KMS-11 (cell line): ENCODE data around the gene CDC42BPB.

Source experiments
- H2AFZ ChIP-seq: fragments of 200-600 bp; sonication (generic); 2 replicates; pipeline ENCODE4 v1.6.1; 2016; ENCODE audit warnings: antibody characterized with exemption, mixed run types, low read depth
- H3K27ac ChIP-seq: fragments of 200-600 bp; sonication (generic); 2 replicates; pipeline ENCODE4 v1.6.1; 2016; ENCODE audit warnings: mild to moderate bottlenecking, mixed run types
- H3K27me3 ChIP-seq: fragments of 200-600 bp; sonication (generic); 2 replicates; pipeline ENCODE4 v1.6.1; 2017; ENCODE audit warnings: mild to moderate bottlenecking, low read depth, mixed run types, moderate library complexity; ENCODE audit not compliant: insufficient read depth
- H3K36me3 ChIP-seq: fragments of 200-600 bp; sonication (generic); 2 replicates; pipeline ENCODE4 v1.6.1; 2017; ENCODE audit warnings: mild to moderate bottlenecking, mixed run types; ENCODE audit not compliant: insufficient read depth
- H3K4me1 ChIP-seq: fragments of 200-600 bp; sonication (generic); 2 replicates; pipeline ENCODE4 v1.6.1; 2016; ENCODE audit warnings: mild to moderate bottlenecking, low read depth, mixed run types; ENCODE audit not compliant: poor library complexity, severe bottlenecking
- H3K4me2 ChIP-seq: fragments of 200-600 bp; sonication (generic); 2 replicates; pipeline ENCODE4 v1.7.0; 2016; ENCODE audit warnings: mild to moderate bottlenecking, mixed run types
- H3K4me3 ChIP-seq: fragments of 200-600 bp; sonication (generic); IDR thresholded peaks from 2 replicates; pipeline ENCODE4 v1.6.1; 2017; ENCODE audit warnings: low read depth, low read length, mixed read lengths; ENCODE audit not compliant: insufficient read depth
- H3K79me2 ChIP-seq: fragments of 200-600 bp; sonication (generic); 2 replicates; pipeline ENCODE4 v1.6.1; 2016; ENCODE audit warnings: low read depth, mixed run types; ENCODE audit not compliant: insufficient read depth
- H3K9ac ChIP-seq: fragments of 200-600 bp; sonication (generic); 2 replicates; pipeline ENCODE4 v1.6.1; 2016; ENCODE audit warnings: mild to moderate bottlenecking, mixed run types
- H4K20me1 ChIP-seq: fragments of 200-600 bp; sonication (generic); 2 replicates; pipeline ENCODE4 v1.6.1; 2016; ENCODE audit warnings: mild to moderate bottlenecking, mixed run types; ENCODE audit not compliant: insufficient read depth
- TF ChIP-seq, protein P1 (sequence below): fragments of 200-600 bp; sonication (generic); conservative IDR thresholded peaks from 2 replicates; pipeline ENCODE4 v1.6.1; 2017; ENCODE audit warnings: low read depth, mild to moderate bottlenecking, antibody characterized with exemption, low read length, moderate library complexity, mixed read lengths

CDC42BPB gene

DNA sequence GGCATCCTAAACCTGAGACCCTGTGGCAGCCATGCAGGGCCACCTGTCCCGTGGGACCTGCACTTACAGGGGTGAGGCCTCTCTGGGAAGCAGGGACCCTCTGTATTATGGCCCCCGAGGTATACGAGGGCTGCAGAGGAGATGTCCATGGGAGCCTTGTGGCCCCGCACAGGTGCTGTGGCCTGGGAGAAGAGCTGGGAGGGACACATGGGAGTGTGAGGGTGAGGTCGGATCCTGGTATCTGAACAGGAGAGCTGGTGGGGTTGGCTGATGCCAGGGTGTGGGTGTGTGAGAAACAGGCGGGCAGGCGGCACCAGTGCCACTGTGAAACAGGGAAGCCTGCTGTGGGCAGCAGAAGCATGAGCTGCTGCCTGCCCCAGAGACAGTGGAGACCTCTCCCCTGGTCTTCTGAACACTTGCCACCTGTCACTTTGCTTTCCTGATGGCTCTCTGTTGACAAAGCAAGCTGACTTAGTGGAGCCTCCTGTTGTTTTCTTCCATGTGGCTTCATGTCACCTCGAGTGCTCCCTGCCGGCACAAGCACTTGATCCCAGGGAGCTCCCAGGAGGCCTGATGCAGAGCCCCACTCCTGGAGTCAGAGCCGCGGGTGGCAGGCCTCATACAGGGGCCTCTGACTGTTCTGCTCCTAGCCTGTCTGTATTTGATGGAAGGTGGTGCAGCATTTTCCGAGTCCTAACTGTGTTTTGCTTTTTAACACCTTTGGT, 154.7 kb downstream of the CDC42BPB start:
- Histone ChIP-seq H2AFZ (no peak overlapping the region), H3K9ac (no peak overlapping the region), H4K20me1 (no peaks in the 10 kb centered on the region), H3K79me2 (no peaks in the 10 kb centered on the region), H3K4me1 (peaks cover 10% of the 10 kb centered on the region), H3K27ac (no peak overlapping the region), H3K4me3 (no peak overlapping the region), H3K27me3 (no peaks in the 10 kb centered on the region), H3K4me2 (no peak overlapping the region), H3K36me3 (no peaks in the 10 kb centered on the region)
- TF ChIP-seq, protein P1, sequence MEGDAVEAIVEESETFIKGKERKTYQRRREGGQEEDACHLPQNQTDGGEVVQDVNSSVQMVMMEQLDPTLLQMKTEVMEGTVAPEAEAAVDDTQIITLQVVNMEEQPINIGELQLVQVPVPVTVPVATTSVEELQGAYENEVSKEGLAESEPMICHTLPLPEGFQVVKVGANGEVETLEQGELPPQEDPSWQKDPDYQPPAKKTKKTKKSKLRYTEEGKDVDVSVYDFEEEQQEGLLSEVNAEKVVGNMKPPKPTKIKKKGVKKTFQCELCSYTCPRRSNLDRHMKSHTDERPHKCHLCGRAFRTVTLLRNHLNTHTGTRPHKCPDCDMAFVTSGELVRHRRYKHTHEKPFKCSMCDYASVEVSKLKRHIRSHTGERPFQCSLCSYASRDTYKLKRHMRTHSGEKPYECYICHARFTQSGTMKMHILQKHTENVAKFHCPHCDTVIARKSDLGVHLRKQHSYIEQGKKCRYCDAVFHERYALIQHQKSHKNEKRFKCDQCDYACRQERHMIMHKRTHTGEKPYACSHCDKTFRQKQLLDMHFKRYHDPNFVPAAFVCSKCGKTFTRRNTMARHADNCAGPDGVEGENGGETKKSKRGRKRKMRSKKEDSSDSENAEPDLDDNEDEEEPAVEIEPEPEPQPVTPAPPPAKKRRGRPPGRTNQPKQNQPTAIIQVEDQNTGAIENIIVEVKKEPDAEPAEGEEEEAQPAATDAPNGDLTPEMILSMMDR, result no peak

DNA sequence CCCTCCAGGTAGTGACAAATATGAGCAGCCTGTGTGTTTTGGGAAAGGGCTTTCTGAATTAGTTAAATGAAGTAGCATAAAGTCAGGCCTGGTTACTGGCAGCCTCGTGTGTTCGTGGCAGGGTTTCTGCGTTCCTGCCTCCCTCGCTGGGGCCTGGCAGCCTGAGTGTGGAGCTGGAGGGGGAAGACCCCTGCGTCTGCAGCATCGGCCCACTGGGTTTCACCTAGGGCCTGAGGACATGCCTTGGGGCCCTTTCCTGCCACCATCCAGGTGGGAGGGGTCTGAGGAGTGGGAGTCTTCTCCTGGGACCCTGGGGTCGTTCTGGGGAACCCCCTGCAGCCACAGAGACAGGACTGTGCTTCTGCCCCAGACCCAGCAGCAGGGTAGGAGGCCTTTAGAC, 155.3 kb downstream of the CDC42BPB start:
- Histone ChIP-seq H3K4me3 (no peak overlapping the region), H4K20me1 (no peaks in the 10 kb centered on the region), H3K27ac (no peak overlapping the region), H3K27me3 (no peaks in the 10 kb centered on the region), H3K4me1 (peaks cover 10% of the 10 kb centered on the region), H2AFZ (no peak overlapping the region), H3K36me3 (no peaks in the 10 kb centered on the region), H3K9ac (no peak overlapping the region), H3K4me2 (peak overlapping the region; percentile 29; the same call in 1 of the 2 replicates), H3K79me2 (no peaks in the 10 kb centered on the region)
- TF ChIP-seq, protein P1, result no peak

DNA sequence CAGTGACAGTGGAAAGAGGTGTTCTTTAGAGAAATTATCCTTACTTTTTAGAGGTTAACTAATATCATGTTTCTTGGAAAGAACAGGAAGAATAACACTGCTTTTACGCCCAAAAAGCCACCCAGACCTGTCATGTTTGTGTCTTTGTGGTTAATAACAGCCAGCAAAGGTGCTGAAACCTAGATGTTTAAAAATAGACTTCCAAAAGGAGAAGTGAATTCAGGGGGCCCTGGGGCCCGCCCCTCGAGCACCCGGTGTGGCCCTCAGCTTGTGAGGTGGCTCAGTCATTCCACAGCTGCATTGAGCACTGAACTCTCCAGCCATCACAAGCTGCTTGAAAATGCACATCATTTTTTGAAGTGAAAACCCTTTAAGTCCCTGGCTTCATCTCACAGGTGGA, 155.7 kb downstream of the CDC42BPB start:
- peaks cover 10% of the 10 kb centered on the region for H3K4me1 ChIP-seq
- TF ChIP-seq, protein P1, result no peak

DNA sequence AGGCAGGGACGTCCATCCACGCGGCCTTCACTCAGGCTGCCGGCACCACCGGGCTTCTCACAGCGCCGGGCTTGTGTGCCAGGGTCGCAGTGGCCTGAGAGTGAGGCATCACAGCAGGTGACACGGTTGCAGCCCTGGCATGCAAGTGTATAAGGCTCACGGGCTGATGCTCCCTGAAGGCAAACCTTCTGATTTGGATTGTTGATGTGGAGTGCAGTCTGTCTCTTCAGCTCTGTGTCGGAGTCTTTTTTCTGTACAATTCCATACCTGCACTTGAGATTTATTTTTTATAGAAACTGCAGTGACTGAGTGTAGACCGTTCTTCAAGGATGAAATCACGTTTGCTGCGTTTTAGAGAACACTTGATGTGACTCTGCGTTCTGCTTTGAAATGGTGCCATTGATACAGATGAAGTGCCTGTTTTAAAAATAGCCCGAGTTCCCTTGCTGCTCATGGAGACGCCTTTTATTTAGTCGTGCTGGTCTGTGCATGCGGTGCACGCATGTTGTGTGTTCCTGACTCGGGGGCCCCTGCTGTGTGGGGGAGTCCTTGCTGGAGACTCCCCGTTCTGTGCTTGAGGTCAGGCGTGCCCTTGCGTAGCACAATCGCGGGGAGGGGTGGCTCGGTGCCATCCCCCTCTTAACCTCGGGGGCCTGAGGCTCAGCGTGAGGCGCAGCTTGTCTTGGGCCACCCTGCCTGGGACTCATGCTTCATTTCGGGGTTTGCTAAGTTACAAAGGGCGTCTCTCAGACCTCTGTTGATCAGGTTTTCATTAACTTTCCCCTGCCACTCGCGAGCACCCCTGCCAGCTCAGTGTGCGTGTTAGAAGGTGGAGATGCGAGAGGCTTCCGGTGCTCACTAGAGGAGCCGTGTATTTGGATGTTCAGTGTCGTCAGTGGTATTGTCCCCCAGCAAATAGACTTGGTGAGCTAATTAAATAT, 156.4 kb downstream of the CDC42BPB start:
- no peaks in the 10 kb centered on the region for H3K79me2 ChIP-seq
- H3K4me2 ChIP-seq, result peak overlapping the region; percentile 39; the same call in 1 of the 2 replicates
- H3K27ac ChIP-seq, result peak overlapping the region; percentile 45; the same call in 1 of the 2 replicates
- no peaks in the 10 kb centered on the region for H4K20me1 ChIP-seq
- TF ChIP-seq, protein P1, result no peak
- no peak overlapping the region for H2AFZ ChIP-seq
- H3K9ac ChIP-seq, result no peak overlapping the region; the same call in 1 of the 2 replicates
- peaks cover 10% of the 10 kb centered on the region for H3K4me1 ChIP-seq
- no peaks in the 10 kb centered on the region for H3K27me3 ChIP-seq
- no peaks in the 10 kb centered on the region for H3K36me3 ChIP-seq
- H3K4me3 ChIP-seq, result no peak overlapping the region

More for the DNA sequence above, 155.7 kb downstream of the CDC42BPB start:
- Histone ChIP-seq H3K4me3 (no peak overlapping the region), H4K20me1 (no peaks in the 10 kb centered on the region), H3K36me3 (no peaks in the 10 kb centered on the region), H3K4me2 (peak overlapping the region; percentile 39; the same call in 1 of the 2 replicates), H3K27ac (peak overlapping the region; percentile 45; the same call in 1 of the 2 replicates), H3K27me3 (no peaks in the 10 kb centered on the region), H3K9ac (no peak overlapping the region; the same call in 1 of the 2 replicates), H3K79me2 (no peaks in the 10 kb centered on the region), H2AFZ (no peak overlapping the region)
